Mucosa of gallbladder (tissue), 1 donor: ENCODE measurements around the gene MTHFD1L. TPM values are rescaled to one million over a fixed set of nuclear protein-coding genes. Genes with fewer than 3 reads are reported as not detected.
"Not testable (repeated sequence)": the region's sequence is repeated elsewhere in the genome, so short reads cannot be mapped to it uniquely, and the experiment has no call there.

Experiments
- DNase-seq: peaks from one replicate; pipeline ENCODE4 v3.0.0-alpha.2; 2020; ENCODE audit warnings: low spot score
- total RNA-seq: library from RNA; stranded (reverse); gene quantifications from one replicate; pipeline ENCODE4 v1.2.1, GENCODE V29; 2021
- donor health status: DM: no; HTN: no; CAD: no.

Gene MTHFD1L
- total RNA-seq, 1 donor from 2014 or later = 10.7 TPM

DNA sequence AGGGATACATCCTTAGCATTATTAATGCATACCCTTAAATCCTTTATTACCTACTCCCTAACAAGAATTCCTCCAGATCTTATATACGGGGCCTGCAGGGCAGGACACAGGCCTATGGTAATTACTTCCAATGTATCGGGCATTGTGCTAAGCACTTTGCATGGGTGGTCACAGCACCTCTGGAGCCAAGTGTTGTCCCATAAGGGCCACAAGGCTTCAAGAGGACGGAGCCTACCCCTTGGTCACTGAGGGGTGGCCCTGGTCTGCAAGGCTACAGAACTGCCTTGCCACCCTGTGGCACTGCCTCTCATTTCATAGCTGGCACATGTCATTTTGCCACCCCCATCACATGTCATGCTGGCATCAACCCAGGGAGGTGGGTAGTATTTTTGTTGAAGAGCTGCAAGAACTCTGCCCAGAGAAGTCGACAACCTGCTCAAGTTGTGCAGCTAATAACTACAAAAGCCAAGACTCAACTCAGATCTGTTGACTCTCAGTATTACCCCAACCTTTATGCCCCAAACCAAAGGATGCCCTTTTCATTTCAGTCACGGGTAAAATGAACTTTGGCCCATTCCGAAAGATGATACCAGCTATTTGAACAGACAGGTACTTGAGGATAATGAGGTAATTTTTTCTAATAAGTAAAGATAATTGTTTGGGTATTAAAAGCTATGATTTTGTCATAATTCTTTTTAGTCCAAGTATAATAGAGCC is 230.2 kb downstream of the MTHFD1L start:
- no peak for DNase-seq

DNA sequence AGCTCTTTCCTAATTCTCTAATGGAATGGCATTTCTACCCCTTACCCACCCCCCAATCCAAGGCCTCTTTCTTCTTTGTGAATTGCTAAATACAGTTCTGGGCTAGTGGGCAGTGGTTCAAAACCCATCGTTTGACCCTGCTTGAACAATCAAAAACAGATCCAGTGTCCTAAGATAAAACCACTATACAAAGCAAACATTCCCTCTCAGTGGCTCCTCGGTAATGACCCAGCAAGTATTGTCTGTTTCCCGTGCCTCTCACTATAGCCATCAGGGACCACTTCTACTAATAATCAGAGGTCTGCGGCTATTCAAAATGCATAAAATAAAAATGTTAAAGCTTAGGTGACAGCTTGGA is 230.7 kb downstream of the MTHFD1L start:
- DNase-seq = no peak

DNA sequence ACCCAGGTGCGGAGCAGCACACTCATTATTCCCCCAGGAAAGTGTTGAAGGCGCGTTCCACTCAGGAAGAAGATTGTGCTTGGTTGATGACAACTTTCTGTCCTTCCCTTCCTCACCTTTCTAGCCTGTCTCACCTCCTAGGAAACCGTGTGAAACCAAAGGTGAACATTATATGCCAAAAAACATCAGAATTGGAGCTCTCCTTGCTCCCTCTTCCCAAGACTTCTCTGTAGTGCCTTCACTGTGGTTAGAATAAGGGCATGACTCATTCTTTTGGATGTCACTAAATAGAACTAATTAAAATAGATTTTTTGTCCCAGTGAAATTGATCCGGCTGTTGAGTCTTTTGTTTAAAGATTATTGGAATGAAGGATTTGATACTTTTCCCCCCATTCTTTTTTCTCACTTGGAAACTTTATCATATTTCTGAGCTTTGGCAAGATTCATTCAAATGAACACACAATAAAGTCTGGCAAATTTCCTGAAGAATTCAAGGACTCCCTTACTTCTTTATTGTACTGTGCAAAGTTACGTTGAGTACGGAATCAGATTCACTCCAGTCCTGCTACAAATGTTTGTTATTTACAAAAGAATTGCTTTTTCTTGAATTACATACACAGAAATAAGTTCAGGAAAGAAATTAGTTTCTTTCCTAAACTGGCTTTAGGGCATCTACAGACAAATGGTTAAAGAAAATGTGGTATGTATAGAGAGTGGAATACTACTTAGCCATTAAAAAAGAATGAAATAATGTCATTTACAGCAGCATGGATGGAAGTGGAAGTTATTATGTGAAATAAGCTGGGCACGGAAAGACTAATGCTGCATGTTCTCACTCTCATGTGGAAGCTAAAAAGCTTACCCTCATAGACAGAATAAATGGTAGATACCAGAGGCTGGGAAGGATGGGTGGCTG is 231.4 kb downstream of the MTHFD1L start:
- no peak for DNase-seq

DNA sequence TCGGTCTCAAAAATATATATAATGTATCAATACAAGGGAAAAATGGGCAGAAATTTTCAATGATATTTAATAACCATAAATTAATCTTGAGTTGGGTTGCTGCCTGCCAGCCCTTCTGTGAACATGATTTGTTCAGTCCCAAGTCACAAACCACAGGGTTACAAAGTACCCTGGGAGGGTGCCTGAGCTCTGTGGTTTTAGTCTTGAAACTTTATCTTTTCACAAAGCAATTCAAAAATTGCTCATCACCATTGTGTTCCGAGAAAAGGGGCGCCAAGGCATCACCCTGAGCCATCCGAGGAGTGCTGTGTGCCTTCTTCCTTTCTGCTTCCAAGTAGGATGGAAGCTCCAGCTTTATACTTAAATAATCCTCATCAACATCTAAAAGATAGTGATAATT is 232.7 kb downstream of the MTHFD1L start:
- no peak for DNase-seq

DNA sequence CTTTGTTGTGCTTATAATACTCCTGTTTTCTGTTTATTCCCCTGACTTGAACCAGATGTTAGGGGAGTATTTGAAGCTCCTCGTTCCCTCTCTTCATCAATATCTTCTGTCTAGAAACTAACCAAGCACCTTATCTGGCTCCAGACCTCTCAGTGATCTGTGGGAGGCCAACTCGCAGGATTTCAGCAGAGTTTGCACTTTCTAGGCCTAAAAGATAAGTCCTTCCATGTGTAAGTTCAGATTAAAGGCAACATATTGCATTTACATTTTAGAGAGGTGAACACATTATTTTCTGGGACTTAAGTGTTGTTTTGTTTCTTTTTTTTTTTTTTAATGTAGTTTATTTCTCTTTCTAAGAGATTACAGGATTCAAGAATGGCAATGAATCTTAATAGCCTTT is 234.8 kb downstream of the MTHFD1L start:
- no peak for DNase-seq

DNA sequence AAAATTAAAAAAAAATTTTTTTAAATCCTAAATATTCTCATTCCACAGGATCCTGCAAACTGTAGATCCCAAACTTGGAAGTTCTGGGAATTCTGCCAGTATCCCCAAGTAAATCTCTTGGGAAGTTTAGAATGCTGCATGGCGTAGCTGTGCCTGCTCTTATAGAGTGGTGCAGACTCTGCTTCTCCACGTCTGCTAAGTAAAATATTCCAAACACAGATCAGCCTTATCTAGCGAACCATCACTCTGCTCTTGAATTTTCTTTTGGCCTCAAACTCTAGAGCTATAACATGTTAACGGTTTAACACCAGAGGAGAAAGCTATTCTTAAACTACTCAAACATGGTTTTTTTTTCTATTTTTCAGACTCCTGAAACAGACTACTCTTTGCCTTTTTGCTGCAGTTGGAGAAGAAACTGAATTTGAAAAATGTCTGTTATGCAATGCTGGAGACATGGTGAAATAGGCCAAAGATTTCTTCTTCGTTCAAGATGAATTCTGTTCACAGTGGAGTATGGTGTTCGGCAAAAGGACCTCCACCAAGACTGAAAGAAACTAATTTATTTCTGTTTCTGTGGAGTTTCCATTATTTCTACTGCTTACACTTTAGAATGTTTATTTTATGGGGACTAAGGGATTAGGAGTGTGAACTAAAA is 235.8 kb downstream of the MTHFD1L start:
- DNase-seq = no peak

DNA sequence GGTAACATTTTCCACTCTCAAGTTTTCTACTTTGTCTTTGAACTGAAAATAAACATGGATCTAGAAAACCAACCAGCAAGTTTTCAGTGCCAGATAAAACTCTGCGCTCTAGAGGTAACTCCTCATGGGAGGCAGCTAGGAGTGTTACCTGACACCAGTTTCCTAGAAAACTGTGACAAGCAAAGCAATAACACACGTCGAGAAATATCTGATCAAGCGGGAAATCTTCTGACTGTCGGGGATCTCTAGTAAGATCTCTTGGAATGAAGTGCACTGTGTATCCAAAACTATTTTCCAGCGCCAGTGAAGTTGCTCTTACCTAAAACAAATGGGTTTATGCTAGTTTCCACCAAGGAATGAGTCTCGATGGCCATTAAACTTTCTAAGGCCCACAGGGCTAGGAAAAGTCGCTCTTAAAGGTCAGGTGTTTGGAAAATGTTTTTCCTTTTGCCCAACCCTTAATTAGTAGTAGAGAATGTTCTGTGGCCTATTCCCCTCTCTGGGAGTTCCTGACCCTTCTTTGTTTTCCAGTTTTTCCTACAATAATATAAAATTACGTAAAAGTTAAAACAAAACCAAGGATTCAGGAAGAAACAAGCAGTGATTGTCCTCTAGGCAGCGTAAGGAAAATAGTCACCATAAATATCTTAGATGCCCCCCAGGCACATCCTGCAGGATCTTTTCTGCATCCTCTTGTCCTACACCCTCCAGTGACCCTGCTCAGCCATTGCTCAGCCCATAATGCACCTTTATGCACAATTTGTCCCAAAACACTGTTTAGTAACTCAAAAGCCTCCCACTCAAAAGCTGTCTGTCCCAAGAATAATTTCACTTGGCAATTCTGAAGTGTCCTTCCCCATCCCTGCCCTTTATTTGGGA is 236.6 kb downstream of the MTHFD1L start:
- DNase-seq = no peak

DNA sequence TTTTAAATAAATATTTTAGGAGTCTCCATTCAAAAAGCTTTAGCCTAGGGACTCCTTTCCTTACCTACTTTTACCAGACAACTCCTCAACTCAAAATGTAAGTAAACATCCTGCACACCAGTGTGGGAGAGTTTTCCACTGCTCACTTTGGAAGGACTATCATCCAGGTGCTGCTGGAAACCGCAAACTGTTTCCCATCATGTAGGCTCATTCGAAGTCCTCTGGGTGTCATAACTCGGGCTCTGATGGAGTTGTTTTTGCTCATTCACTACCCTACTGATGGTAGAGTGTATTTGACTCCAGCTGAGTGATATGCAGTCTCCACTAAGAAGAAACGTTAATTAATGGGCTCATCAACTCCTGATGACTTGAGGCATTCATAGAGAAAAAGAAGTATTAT is 237.8 kb downstream of the MTHFD1L start:
- DNase-seq = no peak

DNA sequence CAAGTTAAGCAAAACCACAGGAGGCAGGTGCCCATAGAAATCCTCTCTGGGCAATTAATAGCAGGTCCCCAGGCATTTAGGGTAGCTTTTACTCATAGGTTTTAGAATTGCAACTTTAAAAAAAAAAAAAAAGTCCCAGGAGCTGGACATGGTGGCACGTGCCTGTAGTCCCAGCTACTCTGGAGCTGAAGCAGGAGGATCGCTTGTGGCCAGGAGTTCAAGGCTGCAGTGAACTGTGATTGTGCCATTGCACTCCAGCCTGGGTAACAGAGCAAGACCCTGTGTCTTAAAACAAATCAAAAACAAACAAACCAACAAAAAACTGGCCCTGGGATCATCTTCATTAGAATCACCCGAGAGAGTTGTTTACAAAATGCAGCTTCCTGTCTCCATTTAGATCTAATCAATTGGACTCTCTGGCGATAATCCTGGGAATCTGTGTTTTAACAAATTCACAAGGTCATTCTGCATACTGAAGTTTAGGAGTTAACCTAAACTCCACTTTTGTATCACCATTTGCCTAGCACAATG is 242.5 kb downstream of the MTHFD1L start:
- DNase-seq = no peak

DNA sequence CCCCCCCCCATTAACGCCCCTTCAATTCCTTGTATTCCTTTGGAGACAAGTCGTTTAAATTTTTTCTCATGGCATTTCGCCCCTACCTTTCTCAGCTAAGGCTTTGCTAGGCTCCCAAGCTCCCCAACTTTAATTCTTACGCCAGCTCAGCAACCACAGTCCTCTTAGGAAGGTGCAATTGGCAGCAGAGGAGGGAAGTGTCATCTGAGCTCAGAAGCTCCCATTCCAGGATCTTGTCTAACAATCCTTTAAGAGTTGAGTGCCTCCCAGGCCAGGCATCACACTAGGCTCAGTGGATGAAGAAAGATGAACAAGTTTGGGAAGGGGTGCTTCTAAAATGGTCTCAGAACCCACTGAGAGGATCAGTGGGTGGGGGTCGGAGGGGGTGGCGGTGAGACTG is 243.0 kb downstream of the MTHFD1L start:
- DNase-seq = no peak

DNA sequence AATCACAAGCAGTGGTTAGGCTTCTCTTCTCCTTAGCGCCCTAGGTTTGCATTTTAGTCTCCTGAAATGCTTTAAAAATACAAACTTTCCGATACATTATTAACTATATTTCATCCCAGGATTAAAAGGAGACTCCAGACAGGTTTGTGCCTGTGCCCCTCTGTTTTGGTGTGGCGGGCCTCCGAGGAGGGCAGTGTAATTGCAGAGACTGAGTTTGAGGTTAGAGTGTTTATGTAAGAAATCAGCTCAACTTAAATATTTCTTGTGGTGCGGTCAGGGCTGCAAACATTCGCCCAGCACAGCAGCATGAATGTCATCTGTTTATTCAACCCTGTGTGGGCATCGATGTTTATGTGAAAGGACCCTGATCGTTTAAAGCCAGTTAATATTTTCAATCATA is 243.9 kb downstream of the MTHFD1L start:
- no peak for DNase-seq

DNA sequence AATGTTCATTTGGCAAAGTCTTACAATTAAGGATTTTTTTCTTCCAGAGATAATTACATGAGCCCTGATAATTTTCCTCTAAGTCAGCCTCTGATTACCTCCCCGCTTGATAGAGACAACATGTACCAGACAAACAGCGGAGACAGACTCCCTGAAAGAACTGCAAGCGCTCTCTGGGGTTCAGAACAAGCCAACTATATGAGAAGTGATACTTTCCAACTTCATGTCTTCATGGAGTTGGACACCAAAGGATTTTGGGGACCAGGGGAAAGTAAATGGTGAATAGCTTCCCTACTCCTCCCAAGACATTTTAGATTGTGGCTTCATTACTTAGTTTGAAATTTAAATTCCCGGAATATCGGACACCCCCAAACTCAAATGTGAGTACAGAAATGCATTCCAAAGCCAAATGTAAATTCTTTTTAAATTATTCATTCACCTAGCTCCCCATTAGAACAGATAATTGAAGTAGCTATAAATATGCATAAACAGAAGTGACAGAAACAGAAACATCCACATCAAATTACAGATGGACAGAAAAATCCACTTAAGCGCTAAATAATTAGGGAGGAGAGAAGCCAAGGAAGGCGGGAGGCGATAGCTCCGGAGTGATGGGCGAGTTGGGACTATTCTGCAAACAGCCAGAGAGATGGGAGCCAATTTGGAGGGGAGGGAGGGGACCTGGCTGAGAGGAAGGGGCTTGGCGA is 244.5 kb downstream of the MTHFD1L start:
- no peak for DNase-seq

DNA sequence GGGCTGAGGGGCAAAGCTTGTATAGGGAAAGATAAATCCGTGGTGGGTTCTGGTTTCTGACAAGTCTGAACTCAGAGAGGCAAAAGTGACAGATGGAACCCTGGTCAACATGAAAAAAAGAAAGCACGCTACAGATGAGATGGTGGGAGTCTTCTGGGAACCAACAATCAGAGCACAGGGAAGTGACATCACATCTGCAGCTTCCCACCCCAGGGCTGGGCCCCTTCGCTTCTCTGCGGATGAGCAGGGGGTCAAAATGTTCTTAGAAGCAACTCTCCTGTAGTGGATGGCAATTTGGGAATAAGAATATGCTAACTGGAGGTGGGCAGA is 245.0 kb downstream of the MTHFD1L start:
- DNase-seq = no peak

DNA sequence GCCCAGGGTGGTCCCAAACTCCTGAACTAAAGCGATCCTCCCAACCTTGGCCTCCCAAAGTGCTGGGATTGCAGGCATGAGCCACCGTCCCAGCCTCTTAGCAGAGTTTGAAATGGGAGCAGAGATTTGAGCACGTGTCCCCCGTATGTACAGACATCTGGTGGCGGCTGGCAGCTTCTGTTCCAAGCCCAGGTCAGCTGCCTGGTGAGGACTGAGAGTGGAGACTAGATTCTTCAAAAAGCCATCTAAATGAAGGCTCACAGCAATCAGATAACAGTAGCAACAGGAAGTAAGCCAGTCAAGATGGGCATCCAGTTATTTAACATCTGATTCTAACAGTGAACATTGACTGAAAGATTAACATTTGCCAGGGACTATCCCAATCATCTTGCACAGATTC is 246.2 kb downstream of the MTHFD1L start:
- no peak for DNase-seq

DNA sequence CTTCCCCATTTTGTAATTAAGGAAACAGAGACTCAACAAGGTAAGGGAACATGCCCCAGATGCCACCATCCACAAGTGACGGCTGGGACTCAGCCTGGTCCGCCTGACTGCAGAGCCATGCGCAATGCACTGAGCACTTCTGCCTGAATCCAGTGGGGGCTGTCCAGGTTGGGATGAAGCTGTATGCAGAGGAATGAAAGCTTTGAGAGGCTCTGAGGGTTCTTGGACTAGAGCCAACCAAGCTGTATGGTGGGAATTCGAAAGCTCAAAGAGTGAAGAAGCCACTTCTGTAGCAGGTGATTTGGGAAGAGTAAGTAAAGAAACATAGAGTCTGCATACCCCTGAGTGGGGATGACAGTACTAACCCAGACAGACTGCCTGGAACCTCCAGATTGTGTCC is 246.6 kb downstream of the MTHFD1L start:
- no peak for DNase-seq

DNA sequence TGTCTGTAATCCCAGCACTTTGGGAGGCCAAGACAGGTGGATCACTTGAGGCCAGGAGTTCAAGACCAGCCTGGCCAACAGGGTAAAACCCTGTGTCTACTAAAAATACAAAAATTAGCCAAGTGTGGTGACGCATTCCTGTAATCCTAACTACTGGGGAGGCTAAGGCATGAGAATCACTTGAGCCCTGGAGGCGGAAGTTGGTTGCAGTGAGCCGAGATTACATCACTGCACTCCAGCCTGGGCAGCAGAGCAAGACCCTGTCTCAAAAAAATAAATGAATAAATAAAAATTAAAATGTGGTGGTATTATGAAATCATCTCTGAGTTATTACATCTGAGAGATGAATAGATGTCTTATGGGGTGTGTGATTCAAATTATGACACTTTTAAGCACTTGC is 247.4 kb downstream of the MTHFD1L start:
- not testable (repeated sequence) for DNase-seq

DNA sequence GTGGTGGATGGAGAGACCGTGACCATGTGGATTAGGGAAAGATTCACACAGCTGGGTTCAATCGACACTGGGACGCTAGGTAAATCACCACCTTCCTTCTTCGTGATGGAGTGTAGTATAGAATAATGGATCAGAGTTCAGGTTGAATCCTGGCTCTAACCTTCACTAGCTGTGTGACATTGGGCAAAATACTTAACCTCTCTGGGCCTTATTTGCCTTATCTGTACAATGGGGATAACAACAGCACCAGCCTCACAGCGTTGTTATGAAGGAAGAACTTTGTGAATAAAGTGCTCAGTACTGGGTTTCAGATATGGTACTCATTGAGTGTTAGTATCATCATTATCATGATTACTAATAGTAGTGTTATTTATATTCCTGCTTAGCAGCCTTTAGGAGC is 248.1 kb downstream of the MTHFD1L start:
- DNase-seq = no peak

DNA sequence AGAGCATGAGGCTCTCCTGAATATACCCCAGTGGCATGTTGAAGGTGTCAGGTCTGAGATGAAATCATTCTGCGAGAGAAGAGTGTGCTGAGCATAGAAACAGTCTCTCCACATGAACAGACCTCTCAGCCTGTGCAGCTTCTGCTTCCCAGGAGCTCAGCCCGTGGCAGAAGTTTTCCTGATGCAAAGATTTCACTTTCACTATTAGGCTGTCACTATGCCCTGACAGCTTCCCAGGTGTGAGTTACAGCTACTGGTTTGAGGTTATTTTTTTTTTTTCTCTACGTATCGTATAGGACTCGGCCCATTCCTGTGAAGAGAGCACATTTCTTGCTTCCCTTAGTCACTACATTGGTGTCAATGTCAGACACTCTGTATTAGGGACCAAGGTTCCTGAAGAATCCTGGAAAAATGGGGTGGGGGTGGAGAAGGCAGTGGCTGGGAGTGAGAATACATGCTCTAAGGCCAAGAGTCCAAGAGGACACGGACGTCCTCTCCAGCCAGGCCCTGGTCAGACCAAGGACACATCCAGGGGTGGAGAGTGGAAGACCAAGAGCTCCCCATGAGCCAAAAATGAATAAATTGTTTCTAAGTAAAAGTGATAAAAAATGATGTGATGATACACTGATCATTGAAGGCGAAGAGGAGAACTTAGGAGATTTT is 253.1 kb downstream of the MTHFD1L start:
- no peak for DNase-seq

DNA sequence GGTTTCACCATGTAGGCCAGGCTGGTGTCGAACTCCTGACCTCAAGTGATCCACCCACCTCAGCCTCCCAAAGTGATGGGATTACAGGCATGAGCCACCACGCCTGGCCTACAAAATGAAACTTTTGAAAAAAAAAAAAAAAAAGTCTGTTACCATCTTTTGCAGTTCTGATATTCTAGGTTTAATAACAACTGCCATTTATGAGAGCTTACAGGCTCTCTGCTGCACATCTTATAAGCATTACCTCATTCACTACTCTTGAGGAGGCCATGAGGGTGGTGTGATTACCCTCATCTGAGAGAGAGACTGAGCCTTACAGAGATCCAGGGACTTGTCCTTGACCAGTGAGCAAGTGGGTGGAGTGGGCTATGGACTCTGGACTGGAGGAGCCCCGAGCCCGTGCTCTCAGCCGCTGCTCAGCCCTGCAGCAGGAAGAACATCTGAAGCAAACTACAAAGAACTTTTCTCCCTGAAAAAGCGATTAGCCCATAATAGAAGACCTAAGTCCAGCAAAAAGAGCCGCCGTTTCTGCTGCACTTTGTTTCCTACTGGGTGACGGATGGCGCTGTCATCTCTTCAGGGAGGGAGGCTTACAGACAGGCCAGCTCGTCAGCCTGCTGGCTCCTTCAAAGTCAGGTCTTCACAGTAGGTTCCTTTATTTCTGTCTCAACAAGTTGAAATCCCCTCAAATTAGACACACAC is 254.5 kb downstream of the MTHFD1L start:
- DNase-seq = peak; percentile 32

DNA sequence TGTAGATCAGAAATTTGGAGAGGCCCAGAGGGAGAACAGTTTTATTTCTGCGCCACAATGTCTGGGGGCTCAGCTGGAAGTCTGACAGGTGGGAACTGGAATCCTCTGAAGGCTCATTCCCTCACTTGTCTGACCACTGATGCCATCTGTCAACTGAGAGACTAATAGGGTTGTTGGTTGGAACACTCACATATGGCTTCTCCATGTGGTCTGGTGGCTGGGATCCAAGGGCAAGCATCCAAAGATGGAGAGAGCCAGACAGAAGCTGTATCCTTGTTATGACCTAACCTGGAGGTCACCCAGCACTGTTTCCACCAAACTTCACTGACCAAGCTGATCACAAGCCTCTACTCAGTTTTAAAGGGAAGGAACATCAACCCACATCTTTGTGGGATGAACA is 256.4 kb downstream of the MTHFD1L start:
- DNase-seq = no peak
